ENCODE results near the gene UPF3B.
"Not testable (repeated sequence)": the region's sequence is repeated elsewhere in the genome, so short reads cannot be mapped to it uniquely, and the experiment has no call there.

Gene UPF3B

GRCh38 chrX:119826399-119826959 is 26.3 kb downstream of the UPF3B start:
- in situ Hi-C loops (cut with MboI; ENCODE audit: low sequenced_read_pairs), result no loop called here

- in situ Hi-C loops (cut with MboI; ENCODE audit: low sequenced_read_pairs), result not testable (repeated sequence)
These were observed 28.5 kb downstream of the UPF3B start for GRCh38 chrX:119824221-119824620.

- in situ Hi-C loops (cut with MboI; ENCODE audit: low sequenced_read_pairs), result not testable (repeated sequence)
These were observed 31.1 kb downstream of the UPF3B start for GRCh38 chrX:119821703-119822102.

GRCh38 chrX:119817130-119817690 is 35.6 kb downstream of the UPF3B start:
- in situ Hi-C loops (cut with MboI; ENCODE audit: low sequenced_read_pairs), result no loop called here

- in situ Hi-C loops (cut with MboI; ENCODE audit: low sequenced_read_pairs), result no loop called here
These were observed 36.5 kb downstream of the UPF3B start for GRCh38 chrX:119816300-119816699.

GRCh38 chrX:119809185-119809666 is 43.5 kb downstream of the UPF3B start:
- in situ Hi-C loops (cut with MboI; ENCODE audit: low sequenced_read_pairs), result no loop called here

- in situ Hi-C loops (cut with MboI; ENCODE audit: low sequenced_read_pairs), result not testable (repeated sequence)
These were observed 44.3 kb downstream of the UPF3B start for GRCh38 chrX:119808461-119808860.

- in situ Hi-C loops (cut with MboI; ENCODE audit: low sequenced_read_pairs), result no loop called here
These were observed 50.2 kb downstream of the UPF3B start for GRCh38 chrX:119802546-119802945.

GRCh38 chrX:119801253-119802221 is 51.2 kb downstream of the UPF3B start:
- in situ Hi-C loops (cut with MboI; ENCODE audit: low sequenced_read_pairs), result no loop called here

GRCh38 chrX:119791437-119792231 is 61.1 kb downstream of the UPF3B start, which contains the start of gene RPL39:
RPL39 (minus strand) TSS chrX:119791630; CDS start chrX:119791576, 54 bp downstream.
- in situ Hi-C loops (cut with MboI; ENCODE audit: low sequenced_read_pairs), result no loop called here

- in situ Hi-C loops (cut with MboI; ENCODE audit: low sequenced_read_pairs), result no loop called here
These were observed 61.8 kb downstream of the UPF3B start for GRCh38 chrX:119790977-119791436.

- in situ Hi-C loops (cut with MboI; ENCODE audit: low sequenced_read_pairs), result no loop called here
These were observed 67.9 kb downstream of the UPF3B start for GRCh38 chrX:119784747-119785446.

All from HL-60/S4 treated with retinoic acid at 250 ng/mL for 4 days and 3 days (cell line).